ENCODE results near the gene GPC2. TPM values are rescaled to one million over a fixed set of nuclear protein-coding genes. Genes with fewer than 3 reads are reported as not detected.

The GPC2 gene
- total RNA-seq, 1 donor from 2014 or later, result 14.7 TPM

DNA sequence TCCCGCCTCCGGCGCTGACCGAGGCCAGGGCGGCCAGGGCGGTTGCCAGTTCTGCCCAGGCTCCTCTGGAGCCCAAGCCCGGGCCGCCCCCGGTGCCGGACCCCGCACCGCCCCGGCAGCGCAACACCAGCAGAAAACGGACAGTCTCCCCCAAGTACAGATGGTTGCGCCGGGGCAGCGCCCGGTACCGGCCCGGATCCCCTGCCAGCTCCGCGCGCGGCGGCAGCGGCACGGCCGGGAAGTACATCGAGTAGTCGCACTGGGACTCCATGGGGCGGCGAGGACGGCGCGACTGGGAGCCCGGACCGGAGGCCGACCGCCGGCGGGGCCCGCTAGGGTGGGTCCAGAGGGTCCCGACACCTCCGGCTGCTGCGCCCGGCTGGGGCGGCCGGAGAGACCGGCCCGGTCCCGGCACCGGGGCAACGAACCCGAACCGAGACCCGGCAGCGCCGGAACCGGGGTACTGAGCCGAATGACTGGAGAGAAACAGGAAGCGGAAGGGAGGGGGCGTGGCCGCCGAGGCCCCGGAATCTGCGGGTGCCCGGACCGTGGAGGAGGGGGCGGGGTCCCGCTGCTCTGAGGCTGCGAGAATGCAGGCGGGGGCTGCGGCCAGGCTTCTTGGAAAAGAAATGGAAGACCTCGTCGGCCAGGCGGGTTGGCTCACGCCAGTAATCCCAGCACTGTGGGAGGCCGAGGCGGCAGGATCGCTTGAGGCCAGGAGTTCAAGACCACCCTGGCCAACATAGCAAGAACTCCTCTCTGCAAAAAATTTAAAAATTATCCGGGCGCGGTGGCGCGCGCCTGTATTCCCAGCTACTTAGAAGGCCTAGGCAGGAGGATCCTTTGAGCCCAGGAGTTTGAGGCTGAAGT, 18.7 kb downstream of the GPC2 start, which contains the start of gene TRAPPC14:
TSS of gene TRAPPC14 (minus strand) at position 495 of the 870 bp plus-strand sequence. CDS start at position 271, 224 bp downstream.
- Histone ChIP-seq H3K36me3 (ENCODE audit: control insufficient read depth, insufficient read depth, low read length) (peaks cover 1% of the 10 kb centered on the region), H3K27me3 (ENCODE audit: control insufficient read depth, insufficient read depth, low read length) (no peaks in the 10 kb centered on the region), H3K4me3 (ENCODE audit: low read depth, low read length) (peak within 1 kb of the TSS; percentile 81)
- TF ChIP-seq, protein P1, sequence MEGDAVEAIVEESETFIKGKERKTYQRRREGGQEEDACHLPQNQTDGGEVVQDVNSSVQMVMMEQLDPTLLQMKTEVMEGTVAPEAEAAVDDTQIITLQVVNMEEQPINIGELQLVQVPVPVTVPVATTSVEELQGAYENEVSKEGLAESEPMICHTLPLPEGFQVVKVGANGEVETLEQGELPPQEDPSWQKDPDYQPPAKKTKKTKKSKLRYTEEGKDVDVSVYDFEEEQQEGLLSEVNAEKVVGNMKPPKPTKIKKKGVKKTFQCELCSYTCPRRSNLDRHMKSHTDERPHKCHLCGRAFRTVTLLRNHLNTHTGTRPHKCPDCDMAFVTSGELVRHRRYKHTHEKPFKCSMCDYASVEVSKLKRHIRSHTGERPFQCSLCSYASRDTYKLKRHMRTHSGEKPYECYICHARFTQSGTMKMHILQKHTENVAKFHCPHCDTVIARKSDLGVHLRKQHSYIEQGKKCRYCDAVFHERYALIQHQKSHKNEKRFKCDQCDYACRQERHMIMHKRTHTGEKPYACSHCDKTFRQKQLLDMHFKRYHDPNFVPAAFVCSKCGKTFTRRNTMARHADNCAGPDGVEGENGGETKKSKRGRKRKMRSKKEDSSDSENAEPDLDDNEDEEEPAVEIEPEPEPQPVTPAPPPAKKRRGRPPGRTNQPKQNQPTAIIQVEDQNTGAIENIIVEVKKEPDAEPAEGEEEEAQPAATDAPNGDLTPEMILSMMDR (IDR thresholded peaks at IDR 0.05; ENCODE audit: insufficient read depth, low read length, poor library complexity, severe bottlenecking), result no peak
- no peak for DNase-seq (ENCODE audit: low read depth)

DNA sequence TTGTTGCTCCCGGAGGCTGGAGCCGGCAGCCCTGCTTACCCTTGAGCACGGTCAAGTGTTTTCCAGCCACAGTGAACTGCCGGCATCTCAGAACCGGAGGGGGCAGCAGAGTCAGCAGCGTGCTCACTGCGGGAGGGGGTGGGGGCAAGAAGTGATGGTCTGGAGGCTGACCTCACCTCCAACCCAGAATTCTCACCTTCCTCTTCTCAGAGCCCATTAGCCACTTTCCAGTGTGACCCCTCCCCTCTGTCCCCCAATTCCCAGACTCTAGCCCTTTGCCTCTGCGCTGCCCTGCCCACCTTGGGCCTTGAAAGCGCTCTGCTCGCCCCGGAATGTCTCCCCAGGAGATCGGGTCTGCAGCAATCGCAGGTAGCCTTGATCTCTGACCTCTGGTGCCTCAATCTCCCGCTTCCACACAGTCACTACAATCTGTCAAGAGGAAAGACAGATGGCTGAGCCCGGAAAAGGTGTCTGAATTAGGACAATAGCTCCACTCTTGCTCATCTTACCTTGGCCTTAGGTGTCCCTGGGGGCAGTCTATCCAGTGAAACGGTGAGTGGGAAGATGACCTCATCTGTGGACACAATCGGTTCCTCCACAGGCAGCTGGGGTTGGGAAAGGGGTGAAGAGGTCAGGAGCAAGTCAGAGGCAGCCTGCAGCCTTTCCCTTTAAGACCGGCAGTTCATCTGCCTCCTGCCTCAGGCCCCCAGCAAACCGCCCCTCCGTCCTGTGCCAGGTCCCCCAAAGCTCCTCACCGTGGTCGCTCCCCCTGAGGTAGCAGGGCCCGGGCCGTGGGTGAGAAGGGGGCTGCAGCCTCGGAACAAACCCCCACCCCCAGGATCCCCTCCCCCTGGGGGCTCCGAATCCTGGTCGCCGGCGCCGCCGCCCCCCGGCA, 19.6 kb downstream of the GPC2 start:
- Histone ChIP-seq H3K27me3 (ENCODE audit: control insufficient read depth, insufficient read depth, low read length) (no peaks in the 10 kb centered on the region), H3K36me3 (ENCODE audit: control insufficient read depth, insufficient read depth, low read length) (peaks cover 1% of the 10 kb centered on the region), H3K4me3 (ENCODE audit: low read depth, low read length) (peak overlapping the region; percentile 81)
- no peak for DNase-seq (ENCODE audit: low read depth)
- TF ChIP-seq, protein P1 (IDR thresholded peaks at IDR 0.05; ENCODE audit: insufficient read depth, low read length, poor library complexity, severe bottlenecking), result peak; percentile 44

DNA sequence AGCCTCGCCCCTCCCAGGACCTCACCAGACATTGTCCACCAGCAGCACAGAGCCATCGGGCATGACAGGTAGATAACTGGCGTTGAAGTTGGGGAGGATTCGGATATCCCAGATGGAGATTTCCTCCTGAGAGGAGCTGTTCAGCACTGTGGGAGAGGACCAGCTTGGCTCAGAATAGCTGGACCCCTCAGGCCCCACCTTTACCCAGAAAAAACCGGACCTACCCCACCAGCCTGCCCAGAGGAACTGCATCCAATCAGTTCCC, 20.2 kb downstream of the GPC2 start:
- TF ChIP-seq, protein P1 (IDR thresholded peaks at IDR 0.05; ENCODE audit: insufficient read depth, low read length, poor library complexity, severe bottlenecking), result no peak
- no peak for DNase-seq (ENCODE audit: low read depth)
- H3K4me3 ChIP-seq (ENCODE audit: low read depth, low read length), result no peak overlapping the region
- peaks cover 1% of the 10 kb centered on the region for H3K36me3 ChIP-seq (ENCODE audit: control insufficient read depth, insufficient read depth, low read length)
- no peaks in the 10 kb centered on the region for H3K27me3 ChIP-seq (ENCODE audit: control insufficient read depth, insufficient read depth, low read length)

DNA sequence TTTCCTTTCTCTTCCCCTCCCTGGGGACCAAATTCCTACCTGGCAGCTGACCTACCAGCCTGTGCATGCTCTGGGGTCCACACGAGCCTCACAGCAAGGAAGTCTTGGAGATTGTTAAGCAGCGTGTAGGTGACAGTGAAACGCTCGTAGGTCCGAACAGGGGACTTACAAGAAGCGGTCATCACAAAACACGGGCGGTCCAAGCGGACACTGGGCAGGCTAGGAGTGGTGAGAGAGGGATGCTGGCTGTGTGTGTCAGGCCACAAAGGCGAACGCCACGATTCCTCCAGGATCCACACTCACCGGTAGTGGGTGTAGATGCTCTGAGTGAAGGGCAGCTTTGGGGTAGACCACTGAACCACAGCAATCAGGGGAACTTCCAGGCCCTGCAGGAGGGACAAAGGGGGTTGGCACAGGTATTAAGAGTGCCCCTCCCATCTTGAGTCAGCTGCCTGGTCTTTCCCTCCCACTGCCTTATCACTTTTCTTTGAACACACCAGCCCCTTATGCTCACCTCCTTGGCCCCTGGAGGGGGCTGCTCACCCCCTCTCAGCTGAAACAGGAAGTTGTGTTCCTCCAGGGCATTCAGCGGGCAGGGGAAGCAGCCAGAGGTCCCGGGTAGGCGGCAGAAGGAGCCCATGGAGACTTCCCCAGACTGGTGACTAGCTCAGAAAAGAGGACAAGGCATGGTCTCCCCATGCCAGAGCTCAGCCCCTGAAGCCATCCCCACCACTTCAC, 20.7 kb downstream of the GPC2 start:
- Histone ChIP-seq H3K36me3 (ENCODE audit: control insufficient read depth, insufficient read depth, low read length) (peaks cover 1% of the 10 kb centered on the region), H3K4me3 (ENCODE audit: low read depth, low read length) (no peak overlapping the region), H3K27me3 (ENCODE audit: control insufficient read depth, insufficient read depth, low read length) (no peaks in the 10 kb centered on the region)
- TF ChIP-seq, protein P1 (IDR thresholded peaks at IDR 0.05; ENCODE audit: insufficient read depth, low read length, poor library complexity, severe bottlenecking), result no peak
- DNase-seq (ENCODE audit: low read depth), result no peak

DNA sequence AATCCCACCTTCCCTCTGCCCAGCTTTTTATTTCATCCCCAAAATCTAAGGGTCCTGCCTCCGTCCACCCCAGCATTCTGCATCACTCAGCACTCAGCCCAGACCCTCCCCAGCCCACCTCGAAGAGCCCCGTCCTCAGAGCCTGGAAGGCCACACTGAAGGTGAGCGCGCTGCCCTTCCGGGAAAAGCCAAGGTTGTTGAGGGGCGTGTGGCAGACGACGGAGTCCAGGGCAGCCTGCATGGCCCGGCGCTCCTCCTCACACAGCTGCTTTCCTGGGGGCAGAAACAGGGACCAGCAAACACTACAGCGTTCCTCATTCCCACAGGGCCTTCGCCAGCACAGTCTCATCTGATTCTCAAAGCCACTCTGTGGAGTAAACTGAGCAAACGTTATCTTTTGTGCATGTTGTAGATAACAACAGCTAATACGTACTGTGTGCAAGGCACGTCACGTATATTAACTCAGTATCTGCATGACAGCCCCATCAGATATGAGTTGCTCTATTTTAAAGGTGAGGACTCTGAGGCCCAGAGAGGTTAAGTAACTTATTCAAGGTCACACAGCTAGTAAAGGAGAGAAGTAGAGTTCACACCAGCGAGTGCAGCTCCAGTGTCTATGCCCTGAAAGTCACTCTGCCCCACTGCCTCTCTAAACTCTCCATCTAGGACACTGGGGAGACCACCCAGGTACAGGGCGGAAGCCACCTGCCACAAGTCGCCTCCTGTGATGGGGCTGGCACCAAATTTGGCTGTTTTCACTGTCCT, 21.4 kb downstream of the GPC2 start:
- DNase-seq (ENCODE audit: low read depth), result no peak
- Histone ChIP-seq H3K4me3 (ENCODE audit: low read depth, low read length) (no peak overlapping the region), H3K36me3 (ENCODE audit: control insufficient read depth, insufficient read depth, low read length) (peaks cover 1% of the 10 kb centered on the region), H3K27me3 (ENCODE audit: control insufficient read depth, insufficient read depth, low read length) (no peaks in the 10 kb centered on the region)
- TF ChIP-seq, protein P1 (IDR thresholded peaks at IDR 0.05; ENCODE audit: insufficient read depth, low read length, poor library complexity, severe bottlenecking), result no peak
